ENCODE results near the gene MED17.

MED17 gene

GRCh38 chr11:93817426-93818348 is 33.6 kb downstream of the MED17 start:
- DNase-seq = no peak

GRCh38 chr11:93819966-93820695 is 36.0 kb downstream of the MED17 start:
- DNase-seq = no peak

- DNase-seq = no peak
Measured at GRCh38 chr11:93820847-93821246, 36.8 kb downstream of the MED17 start.

GRCh38 chr11:93821617-93822016 is 37.5 kb downstream of the MED17 start:
- no peak for DNase-seq

- DNase-seq = no peak
Measured at GRCh38 chr11:93822359-93822758, 38.3 kb downstream of the MED17 start.

GRCh38 chr11:93823210-93823609 is 39.1 kb downstream of the MED17 start:
- no peak for DNase-seq

- DNase-seq = no peak
Measured at GRCh38 chr11:93827363-93827762, 43.3 kb downstream of the MED17 start.

GRCh38 chr11:93829598-93829997 is 45.5 kb downstream of the MED17 start:
- no peak for DNase-seq

GRCh38 chr11:93831343-93832127 is 47.5 kb downstream of the MED17 start:
- no peak for DNase-seq

GRCh38 chr11:93832780-93833179 is 48.7 kb downstream of the MED17 start:
- no peak for DNase-seq

- DNase-seq = no peak
Measured at GRCh38 chr11:93838967-93839366, 54.9 kb downstream of the MED17 start.

GRCh38 chr11:93840180-93840579 is 56.1 kb downstream of the MED17 start:
- no peak for DNase-seq

- DNase-seq = no peak
Measured at GRCh38 chr11:93840981-93841380, 56.9 kb downstream of the MED17 start.

- no peak for DNase-seq
Measured at GRCh38 chr11:93841446-93841845, 57.4 kb downstream of the MED17 start.

- DNase-seq = no peak
Measured at GRCh38 chr11:93842034-93842433, 58.0 kb downstream of the MED17 start.

- DNase-seq = no peak
Measured at GRCh38 chr11:93842461-93842860, 58.4 kb downstream of the MED17 start.

- no peak for DNase-seq
Measured at GRCh38 chr11:93843906-93844305, 59.8 kb downstream of the MED17 start.

- no peak for DNase-seq
Measured at GRCh38 chr11:93844568-93844967, 60.5 kb downstream of the MED17 start.

GRCh38 chr11:93845181-93846092 is 61.4 kb downstream of the MED17 start:
- no peak for DNase-seq

GRCh38 chr11:93846411-93846810 is 62.3 kb downstream of the MED17 start:
- no peak for DNase-seq

GRCh38 chr11:93849201-93849600 is 65.1 kb downstream of the MED17 start:
- DNase-seq = no peak
